Mesothelial cell of epicardium (in vitro differentiated cells): ENCODE results near the gene FRMD4A. TPM values are rescaled to one million over a fixed set of nuclear protein-coding genes. Genes with fewer than 3 reads are reported as not detected.

ENCODE experiments used
- DNase-seq, 2 experiments: peaks; one replicate each; pipeline ENCODE4 v3.0.0; 2021; ENCODE audit warnings: low spot score in 2 of 2; ENCODE audit not compliant: unreplicated experiment in 2 of 2
- H3K27ac Mint-ChIP-seq: 2 replicates; pipeline ENCODE4 v1.8.0; 2021; ENCODE audit warnings: mixed read lengths
- H3K27me3 Mint-ChIP-seq: 2 replicates; pipeline ENCODE4 v1.8.0; 2021; ENCODE audit warnings: low read depth, mixed read lengths
- H3K36me3 Mint-ChIP-seq: 2 replicates; pipeline ENCODE4 v1.8.0; 2021; ENCODE audit warnings: mixed read lengths
- H3K4me1 Mint-ChIP-seq: 2 replicates; pipeline ENCODE4 v1.8.0; 2021; ENCODE audit warnings: mixed read lengths
- H3K4me3 Mint-ChIP-seq: 2 replicates; pipeline ENCODE4 v1.8.0; 2021; ENCODE audit warnings: mild to moderate bottlenecking, moderate library complexity, mixed read lengths
- H3K9me3 Mint-ChIP-seq: 2 replicates; pipeline ENCODE4 v1.8.0; 2021; ENCODE audit warnings: mixed read lengths
- CTCF ChIP-seq: fragments of 200-600 bp; sonication (generic); IDR thresholded peaks from one replicate; pipeline ENCODE4 v1.5.0; 2021; ENCODE audit warnings: antibody characterized with exemption; ENCODE audit not compliant: unreplicated experiment
- total RNA-seq: library from RNA; stranded (reverse); gene quantifications from 3 replicates; pipeline ENCODE4 v1.2.1, GENCODE V29; 2021

Gene FRMD4A
- total RNA-seq, 1 donor from 2014 or later: 45.0 TPM

- H3K9me3 Mint-ChIP-seq: no peaks in the 10 kb centered on the region
- no peak overlapping the region for H3K27ac Mint-ChIP-seq
- no peaks in the 10 kb centered on the region for H3K4me1 Mint-ChIP-seq
- no peaks in the 10 kb centered on the region for H3K36me3 Mint-ChIP-seq
- no peak overlapping the region for H3K4me3 Mint-ChIP-seq
- H3K27me3 Mint-ChIP-seq: no peaks in the 10 kb centered on the region
- no peak for DNase-seq
- TF ChIP-seq CTCF: no peak
Observed at GRCh38 chr10:13852872-13853271, 477.9 kb downstream of the FRMD4A start.

- Mint-ChIP-seq H3K27me3 (no peaks in the 10 kb centered on the region), H3K9me3 (no peaks in the 10 kb centered on the region), H3K36me3 (no peaks in the 10 kb centered on the region), H3K4me3 (no peak overlapping the region), H3K27ac (no peak overlapping the region), H3K4me1 (peaks cover 5% of the 10 kb centered on the region)
- no peak for DNase-seq
- TF ChIP-seq CTCF: no peak
Observed at GRCh38 chr10:13851906-13852305, 478.8 kb downstream of the FRMD4A start.

- Mint-ChIP-seq H3K9me3 (no peaks in the 10 kb centered on the region), H3K27ac (no peak overlapping the region), H3K4me1 (peaks cover 5% of the 10 kb centered on the region), H3K27me3 (no peaks in the 10 kb centered on the region), H3K4me3 (no peak overlapping the region), H3K36me3 (no peaks in the 10 kb centered on the region)
- no peak for DNase-seq
- no peak for TF ChIP-seq CTCF
Observed at GRCh38 chr10:13848520-13849445, 481.9 kb downstream of the FRMD4A start.

DNA sequence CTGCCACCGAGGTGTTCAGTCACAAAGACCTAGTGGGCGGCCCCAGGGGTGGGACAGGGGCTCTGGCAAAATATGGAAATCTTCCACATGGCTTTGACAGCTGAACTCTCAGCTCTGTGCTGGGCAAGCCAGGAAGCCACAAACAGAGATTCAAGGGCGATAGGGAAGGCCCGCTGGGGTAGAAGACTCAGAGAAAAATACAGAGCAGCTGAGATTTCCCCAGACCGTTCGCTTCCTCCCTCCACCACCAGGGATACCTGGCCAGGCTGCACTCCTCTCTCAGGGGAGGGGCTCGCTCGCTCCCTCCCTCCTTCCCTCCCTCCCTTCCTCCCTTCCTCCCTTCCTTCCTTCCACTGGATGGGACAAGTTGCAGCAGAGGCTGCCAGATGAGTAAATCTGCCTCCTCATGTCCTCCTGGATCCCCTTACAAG lies 483.5 kb downstream of the FRMD4A start:
- H3K27me3 Mint-ChIP-seq: no peaks in the 10 kb centered on the region
- no peak for TF ChIP-seq CTCF
- no peaks in the 10 kb centered on the region for H3K9me3 Mint-ChIP-seq
- H3K36me3 Mint-ChIP-seq: no peaks in the 10 kb centered on the region
- DNase-seq: no peak
- H3K27ac Mint-ChIP-seq: no peak overlapping the region
- H3K4me1 Mint-ChIP-seq: peaks cover 5% of the 10 kb centered on the region
- no peak overlapping the region for H3K4me3 Mint-ChIP-seq

DNA sequence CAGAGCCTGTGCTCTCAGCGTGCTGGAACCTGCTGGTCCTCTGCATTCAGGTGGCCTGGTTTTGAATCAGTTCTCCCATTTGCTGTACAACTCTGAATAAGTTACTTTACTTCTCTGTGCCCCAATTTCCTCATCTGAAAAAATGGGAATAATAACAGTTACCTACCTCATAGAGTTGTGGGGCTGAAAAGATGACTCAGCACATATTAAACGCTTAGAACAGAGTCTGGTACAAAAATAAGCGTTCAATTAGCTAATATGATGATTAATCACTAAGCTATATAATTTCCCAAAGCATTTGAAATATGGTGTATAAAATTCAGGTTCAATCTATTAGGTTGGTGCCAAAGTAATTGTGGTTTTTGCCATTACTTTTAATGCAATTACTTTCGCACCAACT lies 484.8 kb downstream of the FRMD4A start:
- no peaks in the 10 kb centered on the region for H3K27me3 Mint-ChIP-seq
- no peak overlapping the region for H3K27ac Mint-ChIP-seq
- peaks cover 3% of the 10 kb centered on the region for H3K9me3 Mint-ChIP-seq
- no peak for DNase-seq
- no peak for TF ChIP-seq CTCF
- H3K4me3 Mint-ChIP-seq: no peak overlapping the region
- no peaks in the 10 kb centered on the region for H3K36me3 Mint-ChIP-seq
- H3K4me1 Mint-ChIP-seq: peaks cover 5% of the 10 kb centered on the region
